Measurements from ENCODE around the gene UBE2L3. TPM values are rescaled to one million over a fixed set of nuclear protein-coding genes. Genes with fewer than 3 reads are reported as not detected.
"Not testable (repeated sequence)": the region's sequence is repeated elsewhere in the genome, so short reads cannot be mapped to it uniquely, and the experiment has no call there.

UBE2L3 gene
- polyA plus RNA-seq, 1 of the 3 experiments (the other 2 are of a cell fraction), result 41.2 TPM

DNA sequence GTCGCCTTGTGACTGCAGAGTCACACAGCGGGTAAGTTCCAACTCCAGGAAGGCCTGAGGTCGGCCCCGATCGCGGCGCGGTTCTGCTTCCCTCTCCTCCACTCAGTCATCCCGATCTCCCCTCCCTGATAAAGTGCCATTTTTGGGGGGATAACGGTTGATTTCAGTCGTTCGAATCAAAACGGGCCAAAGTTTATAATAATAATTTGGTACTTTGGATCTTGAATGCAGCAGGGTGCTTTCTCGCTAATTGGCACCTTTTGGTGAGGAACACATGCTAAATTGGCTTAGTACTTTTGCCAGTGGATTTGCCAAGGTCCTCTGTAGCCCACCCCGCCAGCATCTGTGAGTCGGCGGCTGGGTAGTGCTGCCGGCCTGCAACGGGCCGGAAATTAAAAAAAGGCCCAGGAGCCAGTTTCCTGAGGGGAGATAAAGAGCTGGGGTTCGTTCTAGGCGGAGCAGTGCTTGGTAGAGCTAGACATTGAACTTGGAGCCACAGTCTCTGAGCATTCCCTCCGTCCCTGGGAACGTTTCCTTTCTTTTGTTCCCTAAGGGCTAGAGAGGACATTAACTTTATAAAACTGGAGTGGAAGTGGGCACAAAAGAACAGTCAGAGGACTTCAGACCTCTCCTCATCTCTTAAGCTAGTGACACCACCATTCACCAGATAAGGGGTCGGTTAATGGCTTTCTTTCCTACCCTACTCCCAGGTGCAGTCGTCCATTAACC is 997 bp downstream of the UBE2L3 start:
- H3K36me3 ChIP-seq (replicated peaks in 1 of 2; ENCODE audit: control insufficient read depth in 1 of 2, insufficient read depth in 2 of 2, low read length in 1 of 2), result peaks cover 0 to 6% of the 10 kb centered on the region in 2 experiments
- no peak overlapping the region for H2AFZ ChIP-seq (ENCODE audit: low read depth)
- 3% methylated on average over 26 of the region's 26 CpGs for WGBS (ENCODE audit: low lambda C conversion rate)
- POLR2A ChIA-PET, result no interaction called here
- H3K9me2 ChIP-seq, result no peaks in the 10 kb centered on the region
- CTCF ChIA-PET, result interaction anchor here (1.2 to 1.6 kb wide), 2 partner anchors 61 to 63 kb away, joined by 3 to 6 read pairs; partner anchors contain the start of gene YDJC
- peaks cover 54% of the 10 kb centered on the region for H4K20me1 ChIP-seq (ENCODE audit: insufficient read depth)
- no peaks in the 10 kb centered on the region for H3K9me3 ChIP-seq
- peak overlapping the region; percentile 91 for H3K9ac ChIP-seq
- peak overlapping the region; percentile 96 for H3K4me2 ChIP-seq
- peak overlapping the region; percentile 80 to 95 for H3K4me3 ChIP-seq (ENCODE audit: low read depth in 2 of 2, low read length in 1 of 2)
- peaks cover 8 to 16% of the 10 kb centered on the region in 2 experiments; a peak in 3 of 4 replicates for H3K4me1 ChIP-seq (ENCODE audit: control insufficient read depth in 1 of 2, insufficient read depth in 2 of 2, low read depth in 1 of 2, low read length in 1 of 2)
- H3K27me3 ChIP-seq (ENCODE audit: insufficient read depth), result no peaks in the 10 kb centered on the region
- H3K27ac ChIP-seq (ENCODE audit: low read depth in 2 of 2, low read length in 1 of 2), result peak overlapping the region; percentile 73 to 78
- H3F3A ChIP-seq (replicated peaks; ENCODE audit: insufficient read depth), result no peaks in the 10 kb centered on the region
- peak; percentile 68 for DNase-seq
- peaks cover 62% of the 10 kb centered on the region for H3K79me2 ChIP-seq (ENCODE audit: insufficient read depth)
- TF ChIP-seq USF1 (IDR thresholded peaks at IDR 0.05; ENCODE audit: borderline replicate concordance, low read depth) (no peak), TEAD4 (IDR thresholded peaks at IDR 0.05; ENCODE audit: borderline replicate concordance, insufficient read depth) (no peak), TAF1 (IDR thresholded peaks at IDR 0.05; ENCODE audit: borderline replicate concordance, low read depth, low read length) (peak; percentile 28; the same call in 1 of the 2 replicates), USF2 (IDR thresholded peaks at IDR 0.05; ENCODE audit: borderline replicate concordance, low read depth, low read length) (no peak), MXI1 (IDR thresholded peaks at IDR 0.05; ENCODE audit: low read depth, low read length) (no peak), EZH2phosphoT487 (IDR thresholded peaks at IDR 0.05; ENCODE audit: borderline replicate concordance, low read depth) (no peak), PBX3 (IDR thresholded peaks at IDR 0.05) (no peak), SIN3A (IDR thresholded peaks at IDR 0.05; ENCODE audit: borderline replicate concordance, low read depth, low read length) (no peak), GABPA (IDR thresholded peaks at IDR 0.05; ENCODE audit: low read depth) (peak; percentile 61), EP300 (IDR thresholded peaks at IDR 0.05; ENCODE audit: borderline replicate concordance in 1 of 2, low read depth in 1 of 2, low read length in 1 of 2) (no peak)
- TF ChIP-seq, protein P1, sequence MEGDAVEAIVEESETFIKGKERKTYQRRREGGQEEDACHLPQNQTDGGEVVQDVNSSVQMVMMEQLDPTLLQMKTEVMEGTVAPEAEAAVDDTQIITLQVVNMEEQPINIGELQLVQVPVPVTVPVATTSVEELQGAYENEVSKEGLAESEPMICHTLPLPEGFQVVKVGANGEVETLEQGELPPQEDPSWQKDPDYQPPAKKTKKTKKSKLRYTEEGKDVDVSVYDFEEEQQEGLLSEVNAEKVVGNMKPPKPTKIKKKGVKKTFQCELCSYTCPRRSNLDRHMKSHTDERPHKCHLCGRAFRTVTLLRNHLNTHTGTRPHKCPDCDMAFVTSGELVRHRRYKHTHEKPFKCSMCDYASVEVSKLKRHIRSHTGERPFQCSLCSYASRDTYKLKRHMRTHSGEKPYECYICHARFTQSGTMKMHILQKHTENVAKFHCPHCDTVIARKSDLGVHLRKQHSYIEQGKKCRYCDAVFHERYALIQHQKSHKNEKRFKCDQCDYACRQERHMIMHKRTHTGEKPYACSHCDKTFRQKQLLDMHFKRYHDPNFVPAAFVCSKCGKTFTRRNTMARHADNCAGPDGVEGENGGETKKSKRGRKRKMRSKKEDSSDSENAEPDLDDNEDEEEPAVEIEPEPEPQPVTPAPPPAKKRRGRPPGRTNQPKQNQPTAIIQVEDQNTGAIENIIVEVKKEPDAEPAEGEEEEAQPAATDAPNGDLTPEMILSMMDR (IDR thresholded peaks at IDR 0.05), result no peak

GRCh38 chr22:21569076-21569427 is 1.5 kb downstream of the UBE2L3 start:
- POLR2A ChIA-PET; H3K27me3 ChIP-seq (ENCODE audit: insufficient read depth); H3K36me3 ChIP-seq (replicated peaks in 1 of 2; ENCODE audit: control insufficient read depth in 1 of 2, insufficient read depth in 2 of 2, low read length in 1 of 2); H3F3A ChIP-seq (replicated peaks; ENCODE audit: insufficient read depth); DNase-seq; H3K9me3 ChIP-seq; H3K9me2 ChIP-seq; H2AFZ ChIP-seq (ENCODE audit: low read depth): not testable (repeated sequence)
- CTCF ChIA-PET, result interaction anchor here (1.2 to 1.6 kb wide), 2 partner anchors 60 to 62 kb away, joined by 3 to 6 read pairs; partner anchors contain the start of gene YDJC
- H4K20me1 ChIP-seq (ENCODE audit: insufficient read depth), result peaks cover 60% of the 10 kb centered on the region
- peaks cover 68% of the 10 kb centered on the region for H3K79me2 ChIP-seq (ENCODE audit: insufficient read depth)
- 70% methylated on average over 12 of the region's 12 CpGs for WGBS (ENCODE audit: low lambda C conversion rate)
- H3K4me1 ChIP-seq (ENCODE audit: control insufficient read depth in 1 of 2, insufficient read depth in 2 of 2, low read depth in 1 of 2, low read length in 1 of 2), result peaks cover 10 to 16% of the 10 kb centered on the region in 2 experiments; a peak in 3 of 4 replicates
- peak overlapping the region; percentile 96 for H3K4me2 ChIP-seq
- peak overlapping the region; percentile 80 to 95 for H3K4me3 ChIP-seq (ENCODE audit: low read depth in 2 of 2, low read length in 1 of 2)
- H3K27ac ChIP-seq (ENCODE audit: low read depth in 2 of 2, low read length in 1 of 2), result peak overlapping the region in 1 of 2 experiments; percentile 73; a peak in 2 of 4 replicates
- H3K9ac ChIP-seq, result peak overlapping the region; percentile 91
